BE2C (cell line): ENCODE data around the gene KRTAP26-1.

Experiments
- DNase-seq: peaks from one replicate; pipeline ENCODE4 v3.0.0-alpha.2; 2020
- H3K27me3 ChIP-seq: fragments of 250-450 bp; sonication (Bioruptor Pico); 2 replicates; pipeline ENCODE4 v1.5.1; 2020; ENCODE audit warnings: mild to moderate bottlenecking
- H3K36me3 ChIP-seq: fragments of 250-450 bp; sonication (Bioruptor Pico); 2 replicates; pipeline ENCODE4 v1.5.1; 2020; ENCODE audit warnings: mild to moderate bottlenecking
- H3K4me1 ChIP-seq: fragments of 250-450 bp; sonication (Bioruptor Pico); 2 replicates; pipeline ENCODE4 v1.5.1; 2020
- H3K4me3 ChIP-seq: 2 replicates; pipeline ENCODE4 v1.5.1; 2011; ENCODE audit warnings: low read depth, low read length
- H3K9me3 ChIP-seq: fragments of 250-450 bp; sonication (Bioruptor Pico); 2 replicates; pipeline ENCODE4 v1.5.1; 2020
- CTCF ChIP-seq: IDR thresholded peaks from 2 replicates; pipeline ENCODE4 v1.5.1; 2012; ENCODE audit warnings: mild to moderate bottlenecking, low read depth, low read length

The KRTAP26-1 gene

GRCh38 chr21:30345014-30345413 lies 24.9 kb upstream of the KRTAP26-1 start:
- DNase-seq, result no peak
- TF ChIP-seq CTCF, result no peak
- no peaks in the 10 kb centered on the region for H3K36me3 ChIP-seq

GRCh38 chr21:30340714-30341573 lies 20.8 kb upstream of the KRTAP26-1 start:
- DNase-seq, result peak; percentile 37
- Histone ChIP-seq H3K4me3 (no peak overlapping the region), H3K4me1 (no peaks in the 10 kb centered on the region), H3K36me3 (no peaks in the 10 kb centered on the region), H3K27me3 (no peaks in the 10 kb centered on the region), H3K9me3 (no peaks in the 10 kb centered on the region)
- peak; percentile 80 for TF ChIP-seq CTCF

More at GRCh38 chr21:30345014-30345413, 24.9 kb upstream of the KRTAP26-1 start:
- Histone ChIP-seq H3K4me1 (no peaks in the 10 kb centered on the region), H3K9me3 (no peaks in the 10 kb centered on the region), H3K4me3 (no peak overlapping the region), H3K27me3 (no peaks in the 10 kb centered on the region)

- Histone ChIP-seq H3K36me3 (no peaks in the 10 kb centered on the region), H3K4me3 (no peak overlapping the region), H3K4me1 (no peaks in the 10 kb centered on the region), H3K27me3 (no peaks in the 10 kb centered on the region), H3K9me3 (no peaks in the 10 kb centered on the region)
- DNase-seq, result no peak
- TF ChIP-seq CTCF, result no peak
These were observed 18.6 kb upstream of the KRTAP26-1 start for GRCh38 chr21:30338717-30339116.

GRCh38 chr21:30337772-30338171 lies 17.7 kb upstream of the KRTAP26-1 start:
- no peak overlapping the region for H3K4me3 ChIP-seq
- TF ChIP-seq CTCF, result no peak
- no peaks in the 10 kb centered on the region for H3K9me3 ChIP-seq
- no peaks in the 10 kb centered on the region for H3K36me3 ChIP-seq
- H3K27me3 ChIP-seq, result no peaks in the 10 kb centered on the region
- H3K4me1 ChIP-seq, result no peaks in the 10 kb centered on the region
- DNase-seq, result no peak

- no peak for TF ChIP-seq CTCF
- H3K9me3 ChIP-seq, result no peaks in the 10 kb centered on the region
- no peak within 1 kb of the TSS for H3K4me3 ChIP-seq
- H3K36me3 ChIP-seq, result no peaks in the 10 kb centered on the region
- no peaks in the 10 kb centered on the region for H3K4me1 ChIP-seq
- no peak for DNase-seq
- no peaks in the 10 kb centered on the region for H3K27me3 ChIP-seq
These were observed 17.2 kb upstream of the KRTAP26-1 start, which contains the start of gene KRTAP27-1 for GRCh38 chr21:30337276-30337744. Gene KRTAP27-1, minus strand, starts transcription at chr21:30337694. Its CDS starts 26 bp downstream, at chr21:30337668.

- H3K4me3 ChIP-seq, result no peak overlapping the region
- H3K27me3 ChIP-seq, result no peaks in the 10 kb centered on the region
- no peak for DNase-seq
These were observed 16.5 kb upstream of the KRTAP26-1 start for GRCh38 chr21:30336596-30336995.

More at GRCh38 chr21:30336596-30336995, 16.5 kb upstream of the KRTAP26-1 start:
- Histone ChIP-seq H3K36me3 (no peaks in the 10 kb centered on the region), H3K9me3 (no peaks in the 10 kb centered on the region), H3K4me1 (no peaks in the 10 kb centered on the region)
- TF ChIP-seq CTCF, result no peak
